Smooth muscle cell of the coronary artery (primary cell): ENCODE measurements around the gene ZNF565. TPM values are rescaled to one million over a fixed set of nuclear protein-coding genes. Genes with fewer than 3 reads are reported as not detected.

Experiments
- total RNA-seq: library from RNA; depleted of rRNA; stranded (reverse); fragments of >200 nt; gene quantifications from 2 replicates; pipeline ENCODE4 v1.2.3, GENCODE V29; 2014; ENCODE audit warnings: low replicate concordance

ZNF565 gene
- 5.0 and 10.2 TPM in 2 replicates for total RNA-seq

GRCh38 chr19:36214386-36215275 is at the start of gene ZNF565, which contains the start of gene ZNF146:
Gene ZNF565 (minus strand): TSS chr19:36214665. CDS start chr19:36201985, 12,680 bp downstream.
Gene ZNF146 (plus strand): TSS chr19:36215106. CDS start chr19:36236441, 21,335 bp downstream.

GRCh38 chr19:36152352-36153091 is 61.9 kb downstream of the ZNF565 start, which contains the start of gene COX7A1:
Gene COX7A1 (minus strand): TSS chr19:36152447. CDS start chr19:36152407, 40 bp downstream.

GRCh38 chr19:36139473-36140303 is 74.8 kb downstream of the ZNF565 start, which contains the start of gene CAPNS1:
Gene CAPNS1 (plus strand): TSS chr19:36140066. CDS start chr19:36141012, 946 bp downstream.

Other genes with a start within 250 kb of the ZNF565 start
- 6.8 and 13.5 TPM in 2 replicates for gene SDHAF1, start 219.5 kb downstream of the ZNF565 start, total RNA-seq
- gene SYNE4, start 205.9 kb downstream of the ZNF565 start, total RNA-seq: 0.08 TPM in 1 of 2 replicates, not detected in the other
- 5.4 and 15.6 TPM in 2 replicates for gene ALKBH6, start 200.5 kb downstream of the ZNF565 start, total RNA-seq
- 3.7 and 12.8 TPM in 2 replicates for gene CLIP3, start 181.8 kb downstream of the ZNF565 start, total RNA-seq
- gene THAP8, start 160.4 kb downstream of the ZNF565 start, total RNA-seq: 1.1 and 2.8 TPM in 2 replicates
- gene WDR62, start 159.8 kb downstream of the ZNF565 start, total RNA-seq: 0.12 and 1.1 TPM in 2 replicates
- not detected in 2 replicates for gene OVOL3, start 103.5 kb downstream of the ZNF565 start, total RNA-seq
- gene POLR2I, start 99.8 kb downstream of the ZNF565 start, total RNA-seq: 131 and 194 TPM in 2 replicates
- 315 and 328 TPM in 2 replicates for gene TBCB, start 99.2 kb downstream of the ZNF565 start, total RNA-seq
- 535 and 598 TPM in 2 replicates for gene CAPNS1, start 74.6 kb downstream of the ZNF565 start, total RNA-seq
- gene COX7A1, start 62.2 kb downstream of the ZNF565 start, total RNA-seq: 50.9 and 81.3 TPM in 2 replicates
- 78.7 and 94.9 TPM in 2 replicates for gene ZNF146, start 441 bp upstream of the ZNF565 start, total RNA-seq
- 2.9 and 6.6 TPM in 2 replicates for gene ZFP14, start 164.5 kb upstream of the ZNF565 start, total RNA-seq
- 4.9 and 5.9 TPM in 2 replicates for gene ZFP82, start 204.0 kb upstream of the ZNF565 start, total RNA-seq